ENCODE measurements around the gene OR4P4.

The OR4P4 gene

DNA sequence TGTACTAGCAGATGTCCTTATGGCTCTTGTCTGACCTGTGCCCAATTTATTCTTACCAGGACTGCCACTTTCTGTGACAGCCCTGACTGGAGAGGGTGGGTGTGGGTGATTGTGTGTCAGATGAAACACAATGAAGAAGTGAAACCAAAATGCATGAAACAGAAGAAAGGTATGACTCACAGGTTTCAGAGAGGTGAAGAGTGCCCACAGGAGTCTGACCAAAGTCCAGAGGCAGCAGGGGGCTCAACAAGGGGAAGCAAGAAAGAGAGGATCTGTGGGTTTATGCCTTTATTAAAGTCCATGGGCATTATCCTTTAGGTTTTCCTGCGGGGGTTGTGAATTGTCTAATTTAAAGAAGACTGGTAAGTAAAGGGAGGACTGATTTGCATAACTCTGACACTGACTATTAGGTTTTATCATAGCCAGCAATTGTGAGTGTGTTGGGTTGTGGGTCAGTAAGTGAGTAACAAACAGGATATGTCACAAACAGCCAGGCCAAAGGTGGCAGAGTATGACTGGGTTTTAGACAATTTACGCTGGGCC lies 23.2 kb downstream of the OR4P4 start:
- TF ChIP-seq, protein P1, sequence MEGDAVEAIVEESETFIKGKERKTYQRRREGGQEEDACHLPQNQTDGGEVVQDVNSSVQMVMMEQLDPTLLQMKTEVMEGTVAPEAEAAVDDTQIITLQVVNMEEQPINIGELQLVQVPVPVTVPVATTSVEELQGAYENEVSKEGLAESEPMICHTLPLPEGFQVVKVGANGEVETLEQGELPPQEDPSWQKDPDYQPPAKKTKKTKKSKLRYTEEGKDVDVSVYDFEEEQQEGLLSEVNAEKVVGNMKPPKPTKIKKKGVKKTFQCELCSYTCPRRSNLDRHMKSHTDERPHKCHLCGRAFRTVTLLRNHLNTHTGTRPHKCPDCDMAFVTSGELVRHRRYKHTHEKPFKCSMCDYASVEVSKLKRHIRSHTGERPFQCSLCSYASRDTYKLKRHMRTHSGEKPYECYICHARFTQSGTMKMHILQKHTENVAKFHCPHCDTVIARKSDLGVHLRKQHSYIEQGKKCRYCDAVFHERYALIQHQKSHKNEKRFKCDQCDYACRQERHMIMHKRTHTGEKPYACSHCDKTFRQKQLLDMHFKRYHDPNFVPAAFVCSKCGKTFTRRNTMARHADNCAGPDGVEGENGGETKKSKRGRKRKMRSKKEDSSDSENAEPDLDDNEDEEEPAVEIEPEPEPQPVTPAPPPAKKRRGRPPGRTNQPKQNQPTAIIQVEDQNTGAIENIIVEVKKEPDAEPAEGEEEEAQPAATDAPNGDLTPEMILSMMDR (IDR thresholded peaks at IDR 0.05; ENCODE audit: control insufficient read depth, insufficient read depth, low read depth, low read length, missing control alignments), result no peak
- DNase-seq (ENCODE audit: low read depth), result no peak
- no peak overlapping the region for H3K4me3 ChIP-seq (ENCODE audit: control insufficient read depth, low read depth, low read length)

GRCh38 chr11:55658608-55659007 lies 23.7 kb downstream of the OR4P4 start:
- no peak for DNase-seq (ENCODE audit: low read depth)
- TF ChIP-seq, protein P1 (IDR thresholded peaks at IDR 0.05; ENCODE audit: control insufficient read depth, insufficient read depth, low read depth, low read length, missing control alignments), result no peak
- no peak overlapping the region for H3K4me3 ChIP-seq (ENCODE audit: control insufficient read depth, low read depth, low read length)

DNA sequence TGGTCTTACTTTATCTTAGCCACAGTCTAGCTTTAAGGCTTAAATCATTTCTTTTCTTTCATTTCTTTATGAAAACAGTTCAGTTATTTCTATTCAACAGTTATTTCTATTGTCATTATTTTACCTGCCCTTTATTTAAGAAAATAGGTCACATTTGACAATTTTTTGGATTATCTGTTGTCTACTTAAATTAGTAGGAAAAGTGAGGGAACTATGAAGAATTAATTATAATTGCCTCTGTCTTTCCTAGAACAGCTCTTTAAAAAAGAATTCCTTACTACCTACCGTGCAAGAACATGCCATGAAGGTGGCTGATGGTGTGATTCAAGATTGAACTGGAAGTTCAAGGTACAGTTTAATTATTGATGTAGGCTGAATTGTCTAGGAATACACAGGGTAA lies 27.0 kb downstream of the OR4P4 start, which contains the start of gene OR4C6:
Gene OR4C6 (plus strand): TSS at position 301 of the 400 bp plus-strand sequence. CDS start 2,966 bp downstream, outside the sequence.
- no peak within 1 kb of the TSS for H3K4me3 ChIP-seq (ENCODE audit: control insufficient read depth, low read depth, low read length)
- TF ChIP-seq, protein P1 (IDR thresholded peaks at IDR 0.05; ENCODE audit: control insufficient read depth, insufficient read depth, low read depth, low read length, missing control alignments), result no peak

DNA sequence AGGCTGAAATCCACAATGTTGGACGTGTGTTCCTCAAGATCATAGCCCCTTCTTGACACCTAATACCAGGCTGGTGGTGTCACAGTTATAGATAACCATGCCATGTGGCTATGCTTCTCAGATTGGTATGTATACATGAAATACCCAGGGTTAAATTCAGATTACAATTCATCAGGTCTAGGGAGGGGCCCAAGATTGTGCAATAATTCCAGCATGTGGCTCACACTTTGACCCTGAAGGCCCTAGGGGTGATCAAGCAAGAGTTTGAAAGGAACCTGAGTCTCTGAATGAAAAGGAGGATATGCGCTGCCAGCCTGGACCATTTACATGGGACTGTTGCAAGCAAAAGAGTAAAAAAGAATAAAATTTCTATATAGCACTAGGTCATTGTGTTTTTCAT lies 34.5 kb downstream of the OR4P4 start:
- no peak overlapping the region for H3K4me3 ChIP-seq (ENCODE audit: control insufficient read depth, low read depth, low read length)
- TF ChIP-seq, protein P1 (IDR thresholded peaks at IDR 0.05; ENCODE audit: control insufficient read depth, insufficient read depth, low read depth, low read length, missing control alignments), result no peak
- DNase-seq (ENCODE audit: low read depth), result no peak

More for the DNA sequence above, 27.0 kb downstream of the OR4P4 start, which contains the start of gene OR4C6:
- DNase-seq (ENCODE audit: low read depth), result no peak

DNA sequence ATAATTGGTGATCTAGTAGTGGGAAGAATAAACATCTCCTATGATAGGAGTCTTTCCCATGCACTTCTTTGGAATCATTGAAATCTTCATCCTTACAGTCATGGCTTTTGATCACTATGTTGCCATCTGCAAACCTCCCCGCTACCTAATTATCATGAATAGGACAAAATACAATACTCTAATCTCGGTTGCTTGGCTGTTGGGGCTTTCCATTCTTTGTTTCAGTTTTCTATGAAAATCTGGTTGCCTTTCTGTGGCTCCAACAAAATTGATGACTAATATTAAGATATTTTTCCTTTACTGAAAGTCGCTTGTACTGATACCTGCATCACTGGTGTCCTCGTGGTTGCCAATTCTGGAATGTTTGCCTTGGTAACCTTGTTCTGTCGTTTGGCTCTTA lies 38.9 kb downstream of the OR4P4 start:
- H3K4me3 ChIP-seq (ENCODE audit: control insufficient read depth, low read depth, low read length), result no peak overlapping the region
- DNase-seq (ENCODE audit: low read depth), result no peak
- TF ChIP-seq, protein P1 (IDR thresholded peaks at IDR 0.05; ENCODE audit: control insufficient read depth, insufficient read depth, low read depth, low read length, missing control alignments), result no peak

Measured in AG09309 (cell line).